Measurements from ENCODE around the gene FAM47E. TPM values are rescaled to one million over a fixed set of nuclear protein-coding genes. Genes with fewer than 3 reads are reported as not detected.

Gene FAM47E
- total and polyA plus RNA-seq, 2 experiments from 2014 or later: 9.3 to 11.1 TPM

- Histone ChIP-seq H3K4me3 (no peak overlapping the region), H3K79me2 (peaks cover 96% of the 10 kb centered on the region)
- DNase-seq (ENCODE audit: low spot score): peak; percentile 87
Measured at GRCh38 chr4:76208005-76208765, 43.3 kb upstream of the FAM47E start.

GRCh38 chr4:76209881-76210280 lies 41.6 kb upstream of the FAM47E start:
- TF ChIP-seq EZH2 (IDR thresholded peaks at IDR 0.05; ENCODE audit: borderline replicate concordance): no peak
- no peak for TF ChIP-seq CTCF (IDR thresholded peaks at IDR 0.05; ENCODE audit: poor library complexity)
- TF ChIP-seq EZH2phosphoT487 (IDR thresholded peaks at IDR 0.05; ENCODE audit: low read depth, severe bottlenecking, unreplicated experiment): no peak
- H3K9me2 ChIP-seq (replicated peaks; ENCODE audit: insufficient read depth): no peaks in the 10 kb centered on the region
- DNase-seq (ENCODE audit: low spot score): no peak
- WGBS (ENCODE audit: low lambda C conversion rate, missing lambda C conversion rate): 64% methylated on average over 4 of the region's 4 CpGs
- H3K36me3 ChIP-seq (replicated peaks; ENCODE audit: insufficient read depth, low read depth): no peaks in the 10 kb centered on the region
- no peaks in the 10 kb centered on the region for H3K9me3 ChIP-seq (ENCODE audit: low read depth)
- no peak overlapping the region for H2AFZ ChIP-seq
- H3K27ac ChIP-seq: peak overlapping the region; percentile 93
- H3K4me3 ChIP-seq: no peak overlapping the region
- H3K27me3 ChIP-seq: no peaks in the 10 kb centered on the region
- H3K79me2 ChIP-seq: peaks cover 87% of the 10 kb centered on the region
- H3K4me2 ChIP-seq: peak overlapping the region; percentile 85
- peaks cover 25% of the 10 kb centered on the region for H4K20me1 ChIP-seq (ENCODE audit: insufficient read depth, poor library complexity, severe bottlenecking)
- H3K4me1 ChIP-seq (ENCODE audit: insufficient read depth): peaks cover 50% of the 10 kb centered on the region

More at GRCh38 chr4:76208005-76208765, 43.3 kb upstream of the FAM47E start:
- H3K4me2 ChIP-seq: peak overlapping the region; percentile 75
- TF ChIP-seq CTCF (IDR thresholded peaks at IDR 0.05; ENCODE audit: poor library complexity) (no peak), EZH2 (IDR thresholded peaks at IDR 0.05; ENCODE audit: borderline replicate concordance) (no peak), EZH2phosphoT487 (IDR thresholded peaks at IDR 0.05; ENCODE audit: low read depth, severe bottlenecking, unreplicated experiment) (no peak)
- H2AFZ ChIP-seq: no peak overlapping the region
- H3K27me3 ChIP-seq: no peaks in the 10 kb centered on the region
- H3K4me1 ChIP-seq (ENCODE audit: insufficient read depth): peaks cover 51% of the 10 kb centered on the region
- H3K9me3 ChIP-seq (ENCODE audit: low read depth): no peaks in the 10 kb centered on the region
- H4K20me1 ChIP-seq (ENCODE audit: insufficient read depth, poor library complexity, severe bottlenecking): peaks cover 33% of the 10 kb centered on the region
- H3K36me3 ChIP-seq (replicated peaks; ENCODE audit: insufficient read depth, low read depth): no peaks in the 10 kb centered on the region
- WGBS (ENCODE audit: low lambda C conversion rate, missing lambda C conversion rate): 32% methylated on average over 9 of the region's 9 CpGs
- peak overlapping the region; percentile 93 for H3K27ac ChIP-seq
- H3K9me2 ChIP-seq (replicated peaks; ENCODE audit: insufficient read depth): no peaks in the 10 kb centered on the region

GRCh38 chr4:76210452-76210851 lies 41.1 kb upstream of the FAM47E start:
- no peaks in the 10 kb centered on the region for H3K36me3 ChIP-seq (replicated peaks; ENCODE audit: insufficient read depth, low read depth)
- peak overlapping the region; percentile 85 for H3K4me2 ChIP-seq
- H3K4me1 ChIP-seq (ENCODE audit: insufficient read depth): peaks cover 56% of the 10 kb centered on the region
- no peaks in the 10 kb centered on the region for H3K27me3 ChIP-seq
- no peak overlapping the region for H3K4me3 ChIP-seq
- H3K9me2 ChIP-seq (replicated peaks; ENCODE audit: insufficient read depth): no peaks in the 10 kb centered on the region
- H3K27ac ChIP-seq: peak overlapping the region; percentile 6
- H4K20me1 ChIP-seq (ENCODE audit: insufficient read depth, poor library complexity, severe bottlenecking): peaks cover 19% of the 10 kb centered on the region
- TF ChIP-seq EZH2phosphoT487 (IDR thresholded peaks at IDR 0.05; ENCODE audit: low read depth, severe bottlenecking, unreplicated experiment) (no peak), EZH2 (IDR thresholded peaks at IDR 0.05; ENCODE audit: borderline replicate concordance) (no peak), CTCF (IDR thresholded peaks at IDR 0.05; ENCODE audit: poor library complexity) (no peak)
- no peak for DNase-seq (ENCODE audit: low spot score)
- WGBS (ENCODE audit: low lambda C conversion rate, missing lambda C conversion rate): 85% methylated on average over 4 of the region's 4 CpGs
- H3K79me2 ChIP-seq: peaks cover 82% of the 10 kb centered on the region
- no peak overlapping the region for H2AFZ ChIP-seq
- H3K9me3 ChIP-seq (ENCODE audit: low read depth): no peaks in the 10 kb centered on the region

Data from hepatocyte (in vitro differentiated cells).